K562 (cell line): ENCODE measurements around the gene COL4A2. TPM values are rescaled to one million over a fixed set of nuclear protein-coding genes. Genes with fewer than 3 reads are reported as not detected.

ENCODE experiments used
- ATAC-seq: fragments of 200-7000 bp; cut with Tn5 transposase; 3 replicates; pipeline ENCODE4 v1.9.1; 2020; ENCODE audit warnings: moderate library complexity
- BruUV-seq: library from RNA; stranded (reverse); fragments of 400-500 nt; replicated peaks from 2 replicates; lab custom pipeline; 2021; lab: Mats Ljungman, UMichigan
- CTCF ChIA-PET: fragments of 300-600 bp; formaldehyde crosslinking; extraction: SDS; loops from one replicate; lab custom pipeline; 2021; ENCODE audit warnings: low intra/inter-chr PET ratio; lab: Yijun Ruan, JAX
- POLR2A ChIA-PET: fragments of 300-600, 350-650 bp; sonication (Branson Sonifier 250); formaldehyde crosslinking; extraction: SDS; loops from one replicate; lab custom pipeline; 2021; ENCODE audit warnings: antibody characterized with exemption, inconsistent platforms; lab: Yijun Ruan, JAX
- DNase-seq, 4 experiments: peaks; one replicate each; pipeline versions ENCODE4 v3.0.0 to v3.0.0-alpha.2; 2011 to 2018; ENCODE audit warnings: low spot score in 3 of 4, mixed read lengths in 3 of 4; ENCODE audit errors: extremely low read depth in 1 of 4
- FAIRE-seq: peaks from 2 replicates; lab custom pipeline; 2011; peaks lifted over from hg19 to GRCh38; lab: Jason Lieb, UNC
- H2AFZ ChIP-seq: 2 replicates; pipeline ENCODE4 v1.6.0; 2011; ENCODE audit warnings: low read depth, low read length, control low read depth, inconsistent platforms
- H3K27ac ChIP-seq: fragments of 200-600 bp; 3 replicates; pipeline ENCODE4 v1.8.0; 2011; ENCODE audit warnings: low read depth, mild to moderate bottlenecking, control low read depth, inconsistent platforms, low read length, moderate library complexity, mixed read lengths; ENCODE audit errors: extremely low read depth
- H3K27me3 ChIP-seq, 2 experiments: fragments of 300-600 bp in 1 of 2; 2 replicates in 1 of 2; 3 replicates in 1 of 2; pipeline versions ENCODE4 v1.6.0 to v1.8.0; 2011; ENCODE audit warnings: inconsistent platforms in 2 of 2, low read length in 2 of 2, mild to moderate bottlenecking in 1 of 2, mixed read lengths in 1 of 2, moderate library complexity in 1 of 2; ENCODE audit not compliant: control insufficient read depth in 2 of 2, insufficient read depth in 2 of 2
- H3K36me3 ChIP-seq: fragments of 300-600 bp; 3 replicates; pipeline ENCODE4 v1.8.0; 2011; ENCODE audit warnings: mild to moderate bottlenecking, low read length, inconsistent platforms; ENCODE audit not compliant: control insufficient read depth, insufficient read depth
- H3K4me1 ChIP-seq, 2 experiments: fragments of 200-600 bp in 1 of 2; replicated peaks in 1 of 2; 2 replicates in 1 of 2; 3 replicates in 1 of 2; pipeline versions ENCODE4 v1.5.1 to v1.8.0; 2011; ENCODE audit warnings: inconsistent platforms in 2 of 2, low read length in 2 of 2, mild to moderate bottlenecking in 1 of 2, mixed read lengths in 1 of 2, moderate library complexity in 1 of 2; ENCODE audit not compliant: control insufficient read depth in 2 of 2, insufficient read depth in 2 of 2
- H3K4me2 ChIP-seq: 2 replicates; pipeline ENCODE4 v1.6.1; 2011; ENCODE audit warnings: low read length, control low read depth, inconsistent platforms, mixed read lengths; ENCODE audit not compliant: insufficient read depth
- H3K4me3 ChIP-seq: fragments of 200-600 bp; sonication (generic), shearing (Covaris generic); 2 replicates; pipeline ENCODE4 v1.5.1; 2016; ENCODE audit warnings: control low read depth, inconsistent platforms
- H3K79me2 ChIP-seq: fragments of 200-600 bp; 3 replicates; pipeline ENCODE4 v1.8.0; 2011; ENCODE audit warnings: low read length, inconsistent platforms; ENCODE audit not compliant: control insufficient read depth, insufficient read depth
- H3K9ac ChIP-seq, 2 experiments: 2 replicates each; pipeline versions ENCODE4 v1.6.0 to v1.6.1; 2011; ENCODE audit warnings: low read depth in 2 of 2, low read length in 2 of 2, control low read depth in 1 of 2, inconsistent platforms in 1 of 2, mild to moderate bottlenecking in 1 of 2, mixed read lengths in 1 of 2; ENCODE audit not compliant: insufficient read depth in 1 of 2
- H3K9me1 ChIP-seq: one replicate; pipeline ENCODE4 v1.6.0; 2011; ENCODE audit warnings: inconsistent platforms, mild to moderate bottlenecking, low read length, moderate library complexity; ENCODE audit not compliant: control insufficient read depth, insufficient read depth
- H3K9me3 ChIP-seq: replicated peaks from 2 replicates; pipeline ENCODE4 v1.5.1; 2011; ENCODE audit warnings: low read depth, low read length, inconsistent platforms; ENCODE audit not compliant: control insufficient read depth, insufficient read depth
- H4K20me1 ChIP-seq: replicated peaks from 2 replicates; pipeline ENCODE4 v1.6.1; 2011; ENCODE audit warnings: low read length, inconsistent platforms, mixed read lengths; ENCODE audit not compliant: control insufficient read depth, insufficient read depth
- BCOR ChIP-seq: fragments of 450-650 bp; IDR thresholded peaks from 2 replicates; pipeline ENCODE4 v1.6.1; 2016
- RBM25 ChIP-seq: fragments of 200-400 bp; formaldehyde crosslinking; IDR thresholded peaks from 2 replicates; pipeline ENCODE4 v1.6.1; 2018; ENCODE audit warnings: low read length, low read depth, moderate library complexity; ENCODE audit not compliant: severe bottlenecking
- SIN3A ChIP-seq, 2 experiments: fragments of 150-350 bp in 1 of 2; IDR thresholded peaks; 2 replicates each; pipeline ENCODE4 v1.6.1; 2011 to 2016; ENCODE audit warnings: borderline replicate concordance in 2 of 2, low read depth in 2 of 2, low read length in 2 of 2, mild to moderate bottlenecking in 2 of 2, moderate library complexity in 2 of 2; ENCODE audit not compliant: control insufficient read depth in 1 of 2
- SLC30A9 ChIP-seq: fragments of 250-450 bp; sonication (Bioruptor Pico); IDR thresholded peaks from 2 replicates; pipeline ENCODE4 v1.8.0; 2022; ENCODE audit warnings: mild to moderate bottlenecking, moderate library complexity
- SMARCE1 ChIP-seq: fragments of 450-650 bp; IDR thresholded peaks from 2 replicates; pipeline ENCODE4 v1.7.1; 2016; ENCODE audit warnings: mild to moderate bottlenecking
- ZNF121 ChIP-seq: sonication (generic); formaldehyde crosslinking; conservative IDR thresholded peaks from 2 replicates; pipeline ENCODE4 v1.8.0; 2022; ENCODE audit warnings: missing genetic modification reagents
- WGBS: fragments of 100-300 bp; shearing (Covaris generic); methylation state at CpG from one replicate; pipeline ENCODE4 v1.1.6; 2016; ENCODE audit warnings: low coverage, mixed read lengths; ENCODE audit not compliant: insufficient coverage; ENCODE audit errors: missing lambda C conversion rate; 5-methylcytosine and 5-hydroxymethylcytosine counted together
- in situ Hi-C: fragments of 300-500 bp; cut with MboI; formaldehyde crosslinking; loops from 4 replicates; pipeline ENCODE4 v1.15.0; 2018; ENCODE audit warnings: inconsistent platforms, mixed read lengths
- intact Hi-C: fragments of 100-400 bp; cut with micrococcal nuclease; formaldehyde crosslinking; loops from 2 replicates; pipeline ENCODE4 v1.14.2; 2022
- polyA plus RNA-seq, 8 experiments: library from polyadenylated mRNA; depleted of rRNA in 4 of 8; stranded (reverse) in 5 of 8; unstranded in 3 of 8; fragments of >200 nt; fragmentation: Nextera tagmentation in 2 of 8; fragmentation: Illumina TruSeq in 1 of 8; extraction: Ambion mirVana in 2 of 8; extraction: Trizol in 1 of 8; gene quantifications; 2 replicates each; pipeline versions ENCODE4 v1.2.1 to v1.2.3, GENCODE V29; 2011 to 2014; ENCODE audit warnings: inconsistent platforms in 1 of 8, missing spikeins in 1 of 8
- total RNA-seq, 7 experiments: library from RNA; depleted of rRNA in 6 of 7; stranded (reverse); fragments of >200 nt in 6 of 7; fragmentation: Illumina TruSeq in 2 of 7; extraction: Trizol in 2 of 7; gene quantifications; 2 replicates each; pipeline versions ENCODE4 v1.2.1 to v1.2.3, GENCODE V29; 2011 to 2021; ENCODE audit warnings: low replicate concordance in 1 of 7
- TF ChIP-seq, protein P1 (sequence below): IDR thresholded peaks from 2 replicates; pipeline ENCODE4 v1.6.1; 2011; ENCODE audit warnings: borderline replicate concordance, low read depth, mild to moderate bottlenecking, moderate library complexity, low read length; ENCODE audit not compliant: insufficient read depth, poor library complexity, severe bottlenecking
- TF ChIP-seq, protein P2 (sequence below): fragments of 250-450 bp; sonication (Bioruptor Pico); IDR thresholded peaks from 2 replicates; pipeline ENCODE4 v1.4.0; 2020; ENCODE audit warnings: mild to moderate bottlenecking, moderate library complexity

Gene COL4A2
- total and polyA plus RNA-seq, 9 of the 15 experiments (the other 6 are each of a cell fraction or from before 2014, with no cell fraction given), result 0.13 to 15.2 (median 8.1) TPM

DNA sequence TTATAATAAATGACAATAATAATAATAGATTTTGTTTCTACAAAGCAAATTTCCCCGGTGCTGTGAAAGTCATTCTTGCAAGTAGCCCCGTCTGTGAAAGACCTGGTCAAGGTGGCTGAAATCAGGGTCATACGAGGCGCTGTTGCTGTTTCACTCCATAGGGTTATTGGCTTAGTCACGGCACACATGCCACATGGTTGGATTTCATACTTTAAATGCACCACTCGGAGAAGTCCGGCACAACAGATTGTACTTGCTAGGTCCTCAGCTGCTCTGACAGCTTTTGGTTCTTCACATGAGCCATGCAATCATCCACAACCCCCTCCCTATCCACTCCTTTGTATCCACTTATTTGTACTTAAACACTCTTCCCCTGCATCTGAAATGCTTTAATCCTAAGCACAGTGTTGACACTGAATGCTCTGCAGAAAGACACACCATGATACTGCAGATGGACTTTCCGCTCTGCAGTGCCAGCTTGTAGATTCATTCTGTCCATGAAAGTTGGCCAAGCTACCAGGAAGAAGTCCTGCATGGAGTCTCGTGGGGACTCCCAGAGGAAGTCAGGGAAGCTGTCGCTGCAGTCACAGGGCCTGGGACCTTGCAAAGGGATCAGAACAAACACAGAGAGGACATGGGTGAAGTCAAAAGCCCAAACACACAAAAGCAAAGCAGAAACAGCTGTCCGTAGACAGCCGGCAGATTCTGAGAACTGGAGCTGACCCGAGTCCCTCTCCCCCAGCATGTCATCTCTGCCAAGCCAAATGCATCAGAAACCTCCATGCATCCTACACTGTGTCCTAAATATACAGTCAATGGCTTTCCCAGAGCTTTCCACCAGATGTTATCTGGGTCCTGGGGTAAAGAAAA is 124.6 kb downstream of the COL4A2 start:
- H4K20me1 ChIP-seq, result no peaks in the 10 kb centered on the region
- TF ChIP-seq SLC30A9 (CRISPR knock-in tag), result no peak
- TF ChIP-seq, protein P1, sequence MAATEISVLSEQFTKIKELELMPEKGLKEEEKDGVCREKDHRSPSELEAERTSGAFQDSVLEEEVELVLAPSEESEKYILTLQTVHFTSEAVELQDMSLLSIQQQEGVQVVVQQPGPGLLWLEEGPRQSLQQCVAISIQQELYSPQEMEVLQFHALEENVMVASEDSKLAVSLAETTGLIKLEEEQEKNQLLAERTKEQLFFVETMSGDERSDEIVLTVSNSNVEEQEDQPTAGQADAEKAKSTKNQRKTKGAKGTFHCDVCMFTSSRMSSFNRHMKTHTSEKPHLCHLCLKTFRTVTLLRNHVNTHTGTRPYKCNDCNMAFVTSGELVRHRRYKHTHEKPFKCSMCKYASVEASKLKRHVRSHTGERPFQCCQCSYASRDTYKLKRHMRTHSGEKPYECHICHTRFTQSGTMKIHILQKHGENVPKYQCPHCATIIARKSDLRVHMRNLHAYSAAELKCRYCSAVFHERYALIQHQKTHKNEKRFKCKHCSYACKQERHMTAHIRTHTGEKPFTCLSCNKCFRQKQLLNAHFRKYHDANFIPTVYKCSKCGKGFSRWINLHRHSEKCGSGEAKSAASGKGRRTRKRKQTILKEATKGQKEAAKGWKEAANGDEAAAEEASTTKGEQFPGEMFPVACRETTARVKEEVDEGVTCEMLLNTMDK, result no peak
- no peak for TF ChIP-seq BCOR
- TF ChIP-seq ZNF121, result no peak
- no peak for TF ChIP-seq SMARCE1
- TF ChIP-seq SIN3A (IDR thresholded peaks at IDR 0.05; ENCODE audit: borderline replicate concordance in 2 of 2, control insufficient read depth in 1 of 2, low read depth in 2 of 2, low read length in 2 of 2), result no peak
- TF ChIP-seq, protein P2, sequence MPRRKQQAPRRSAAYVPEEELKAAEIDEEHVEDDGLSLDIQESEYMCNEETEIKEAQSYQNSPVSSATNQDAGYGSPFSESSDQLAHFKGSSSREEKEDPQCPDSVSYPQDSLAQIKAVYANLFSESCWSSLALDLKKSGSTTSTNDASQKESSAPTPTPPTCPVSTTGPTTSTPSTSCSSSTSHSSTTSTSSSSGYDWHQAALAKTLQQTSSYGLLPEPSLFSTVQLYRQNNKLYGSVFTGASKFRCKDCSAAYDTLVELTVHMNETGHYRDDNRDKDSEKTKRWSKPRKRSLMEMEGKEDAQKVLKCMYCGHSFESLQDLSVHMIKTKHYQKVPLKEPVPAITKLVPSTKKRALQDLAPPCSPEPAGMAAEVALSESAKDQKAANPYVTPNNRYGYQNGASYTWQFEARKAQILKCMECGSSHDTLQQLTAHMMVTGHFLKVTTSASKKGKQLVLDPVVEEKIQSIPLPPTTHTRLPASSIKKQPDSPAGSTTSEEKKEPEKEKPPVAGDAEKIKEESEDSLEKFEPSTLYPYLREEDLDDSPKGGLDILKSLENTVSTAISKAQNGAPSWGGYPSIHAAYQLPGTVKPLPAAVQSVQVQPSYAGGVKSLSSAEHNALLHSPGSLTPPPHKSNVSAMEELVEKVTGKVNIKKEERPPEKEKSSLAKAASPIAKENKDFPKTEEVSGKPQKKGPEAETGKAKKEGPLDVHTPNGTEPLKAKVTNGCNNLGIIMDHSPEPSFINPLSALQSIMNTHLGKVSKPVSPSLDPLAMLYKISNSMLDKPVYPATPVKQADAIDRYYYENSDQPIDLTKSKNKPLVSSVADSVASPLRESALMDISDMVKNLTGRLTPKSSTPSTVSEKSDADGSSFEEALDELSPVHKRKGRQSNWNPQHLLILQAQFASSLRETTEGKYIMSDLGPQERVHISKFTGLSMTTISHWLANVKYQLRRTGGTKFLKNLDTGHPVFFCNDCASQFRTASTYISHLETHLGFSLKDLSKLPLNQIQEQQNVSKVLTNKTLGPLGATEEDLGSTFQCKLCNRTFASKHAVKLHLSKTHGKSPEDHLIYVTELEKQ, result no peak
- no peak for TF ChIP-seq RBM25
- no TSS peak for BruUV-seq
- no peak overlapping the region for H3K4me2 ChIP-seq
- POLR2A ChIA-PET, result interaction anchor here (1.4 kb wide), 1 partner anchor 13 kb away, joined by 3 read pairs; no protein-coding TSS in a partner anchor
- ATAC-seq, result no peak
- H3K79me2 ChIP-seq, result no peaks in the 10 kb centered on the region
- no peaks in the 10 kb centered on the region for H3K9me1 ChIP-seq
- no peak overlapping the region for H3K4me3 ChIP-seq
- no peak overlapping the region for H3K9ac ChIP-seq
- no peak for FAIRE-seq
- H3K4me1 ChIP-seq, result peaks cover 0 to 3% of the 10 kb centered on the region in 2 experiments; a peak in 3 of 5 replicates
- no peak for DNase-seq
- WGBS, result under 1% methylated on average over 13 of the region's 13 CpGs
- H3K27ac ChIP-seq, result no peak overlapping the region
- intact Hi-C loops, result no loop called here
- H3K9me3 ChIP-seq, result no peaks in the 10 kb centered on the region
- in situ Hi-C loops, result no loop called here
- no peak overlapping the region for H2AFZ ChIP-seq
- CTCF ChIA-PET, result no interaction called here
- H3K27me3 ChIP-seq, result peaks cover 8 to 39% of the 10 kb centered on the region in 2 experiments; a peak in 4 of 5 replicates
- H3K36me3 ChIP-seq, result no peaks in the 10 kb centered on the region
